Activated CD4-positive, alpha-beta T cell treated with anti-CD3 and anti-CD28 coated beads for 1 hour (primary cell): Measurements from ENCODE around the gene SUSD3.

ENCODE experiments used
- DNase-seq: peaks from one replicate; pipeline ENCODE4 v3.0.0-alpha.2; 2020

SUSD3 gene

DNA sequence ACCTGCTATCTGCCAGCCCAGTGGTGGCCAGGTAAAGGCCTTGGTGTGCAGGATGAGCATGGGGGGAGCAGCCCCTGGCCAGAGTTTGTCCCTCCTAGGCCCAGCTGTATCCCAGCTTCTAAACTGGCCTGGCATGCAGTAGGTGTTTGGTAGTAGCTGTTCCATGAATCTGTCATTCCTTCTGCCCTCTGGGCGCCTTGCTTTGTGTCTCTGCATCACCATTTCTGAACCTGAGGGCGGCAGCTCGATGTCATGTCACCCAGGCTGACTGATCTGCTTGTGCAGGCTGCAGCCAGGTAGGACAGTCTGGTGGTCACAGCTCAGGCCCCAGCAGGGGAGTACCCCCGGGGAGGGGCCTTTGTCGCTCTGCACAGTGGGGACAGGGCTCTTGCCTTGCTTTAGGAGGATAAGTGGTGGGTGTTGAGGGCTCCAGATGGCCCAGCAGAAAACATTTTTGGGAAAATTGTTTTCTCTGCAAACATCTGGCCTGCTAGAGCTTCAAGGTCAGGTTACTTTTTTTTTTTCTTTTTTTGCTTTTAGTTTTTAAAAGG, 4.6 kb upstream of the SUSD3 start:
- DNase-seq: no peak

DNA sequence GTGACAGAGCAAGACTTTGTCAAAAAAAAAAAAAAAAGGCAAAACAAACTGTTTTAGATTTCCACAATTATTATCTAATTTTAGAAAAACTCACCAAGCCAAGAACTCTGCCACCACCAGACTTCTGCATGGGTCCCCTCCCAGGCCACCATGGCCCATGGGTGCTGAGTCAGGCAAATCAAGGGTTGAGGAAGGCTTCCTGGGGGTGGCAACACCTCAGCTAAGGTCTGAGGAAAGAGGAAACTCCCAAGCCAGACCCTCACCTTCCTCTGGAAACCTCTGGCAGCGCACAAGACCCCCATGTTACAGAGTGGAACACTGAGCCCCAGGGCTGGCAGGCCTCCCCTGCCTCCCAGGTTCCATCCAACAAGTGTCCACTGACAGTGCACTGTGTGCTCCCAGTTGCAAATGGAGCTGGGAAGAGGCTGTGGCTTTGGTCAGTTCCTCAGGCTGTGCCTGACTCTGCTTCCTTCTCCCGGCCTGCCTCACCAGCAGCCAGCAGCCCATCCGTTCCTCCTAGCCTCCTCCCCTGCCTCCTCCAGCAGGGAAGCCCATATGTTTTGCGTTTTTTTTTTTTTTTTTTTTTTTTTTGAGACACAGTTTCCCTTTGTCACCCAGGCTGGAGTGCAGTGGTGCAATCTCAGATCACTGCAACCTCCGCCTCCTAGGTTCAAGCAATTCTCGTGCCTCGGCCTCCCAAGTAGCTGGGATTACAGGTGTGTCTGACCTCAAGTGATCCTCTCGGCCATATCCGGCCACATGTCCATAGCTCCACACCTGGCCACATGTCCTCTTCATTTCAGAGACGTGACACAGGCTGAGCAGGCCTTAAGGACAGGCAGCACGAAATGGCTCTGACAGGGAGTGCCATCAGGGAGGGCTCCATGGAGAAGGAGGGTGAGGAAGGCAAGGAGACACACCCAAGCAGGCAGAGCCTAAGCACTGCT, 3.5 kb upstream of the SUSD3 start:
- DNase-seq: no peak

DNA sequence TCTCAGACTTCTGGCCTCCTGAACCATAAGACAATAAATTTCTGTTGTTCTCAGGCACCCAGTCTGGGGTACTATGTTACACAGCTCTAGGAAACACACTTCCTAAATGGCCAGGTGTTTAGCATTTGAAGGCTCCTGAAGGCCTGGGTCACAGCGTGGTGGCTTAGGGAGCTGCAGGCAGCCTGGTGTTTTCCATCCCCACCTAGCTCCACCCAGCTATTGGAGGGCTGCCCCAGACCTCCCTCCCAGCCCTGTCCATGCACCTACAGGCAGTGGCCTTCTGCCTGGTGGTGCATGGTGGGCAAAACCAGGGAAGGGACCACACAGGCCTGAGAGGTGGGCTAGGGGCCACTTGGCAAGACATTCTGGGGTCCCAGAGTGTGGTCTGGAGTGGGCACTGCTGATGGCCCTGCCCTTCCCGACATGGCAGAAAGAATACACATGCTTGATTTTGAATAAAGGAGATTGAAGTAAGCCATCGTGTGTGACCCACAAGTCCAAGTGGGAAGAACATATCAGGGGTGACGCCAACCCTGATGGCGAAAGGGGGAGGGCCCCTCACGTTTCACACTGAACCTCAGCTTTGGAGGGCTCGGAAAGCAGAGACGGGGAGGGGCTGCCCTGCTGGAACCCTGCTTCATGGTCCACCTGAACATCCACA, 1.3 kb upstream of the SUSD3 start:
- DNase-seq: no peak

- DNase-seq: no peak
These were observed 672 bp upstream of the SUSD3 start for GRCh38 chr9:93057703-93058354.

- DNase-seq: no peak
These were observed 662 bp downstream of the SUSD3 start for GRCh38 chr9:93059011-93059714.

DNA sequence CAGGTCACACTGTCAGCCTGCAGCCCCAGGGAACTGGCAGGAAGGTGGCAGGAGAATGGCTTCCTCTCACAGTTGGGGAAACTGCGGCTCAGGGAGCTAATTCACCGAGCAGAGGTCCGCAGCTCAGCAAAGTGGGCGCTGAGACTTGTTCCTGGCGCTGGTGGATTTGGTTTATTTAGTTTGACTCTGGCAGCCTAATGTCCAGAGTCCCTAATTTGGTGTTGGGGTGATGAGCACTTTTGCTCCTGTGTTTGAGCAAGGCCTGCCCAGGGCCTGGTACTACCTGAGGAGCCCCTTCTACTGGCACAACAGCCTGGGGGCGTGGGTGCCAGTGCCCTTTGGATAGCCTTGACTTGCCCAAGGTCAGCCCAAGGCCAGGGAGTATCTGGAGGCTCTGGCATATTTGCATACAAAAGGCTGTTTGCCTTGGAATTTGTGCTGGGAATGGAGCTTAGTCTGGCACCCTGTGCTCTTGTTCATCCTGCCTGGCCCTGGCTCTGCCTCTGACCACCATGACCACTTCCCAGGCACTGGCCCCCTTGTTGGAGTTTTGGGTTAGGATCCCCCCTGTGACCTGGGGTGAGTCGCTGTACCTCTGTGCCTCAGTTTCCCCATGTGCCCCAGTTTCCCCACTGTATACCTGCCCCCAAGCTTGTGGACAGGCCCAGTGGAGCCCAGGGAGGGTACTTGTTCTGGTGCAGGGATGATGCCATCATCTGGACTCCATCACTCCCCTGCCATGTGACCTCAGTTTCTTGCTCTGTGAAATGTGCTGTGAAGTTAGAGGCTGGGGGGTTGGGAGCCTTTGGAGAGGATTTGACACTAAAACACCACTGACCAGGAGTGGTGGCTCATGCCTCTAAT, 1.4 kb downstream of the SUSD3 start:
- DNase-seq: no peak

DNA sequence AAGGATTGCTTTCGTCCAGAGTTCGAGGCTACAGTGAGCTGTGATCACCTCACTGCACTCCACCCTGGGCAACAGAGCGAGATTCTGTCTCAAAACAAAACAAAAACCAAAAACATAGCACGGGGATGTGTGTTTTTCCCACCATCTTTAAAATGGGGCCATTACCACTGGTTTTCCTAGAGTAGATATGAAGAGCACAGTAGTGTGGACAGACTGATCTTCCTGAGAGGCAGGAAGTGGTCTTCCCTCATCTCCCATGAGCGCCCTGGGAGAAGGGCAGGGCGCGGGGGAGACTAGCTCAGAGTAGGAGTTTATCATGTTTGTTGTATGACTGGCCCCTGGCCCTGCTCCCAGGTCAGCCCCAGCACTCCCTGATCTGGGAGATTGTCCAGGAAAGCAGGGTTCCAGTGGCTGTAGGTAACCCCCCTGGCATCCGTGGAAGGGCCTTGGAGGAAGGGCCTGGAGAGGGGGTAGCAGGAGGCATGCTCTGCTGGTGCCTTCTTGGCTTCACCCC, 2.3 kb downstream of the SUSD3 start:
- no peak for DNase-seq

GRCh38 chr9:93061260-93061751, 2.8 kb downstream of the SUSD3 start:
- no peak for DNase-seq

DNA sequence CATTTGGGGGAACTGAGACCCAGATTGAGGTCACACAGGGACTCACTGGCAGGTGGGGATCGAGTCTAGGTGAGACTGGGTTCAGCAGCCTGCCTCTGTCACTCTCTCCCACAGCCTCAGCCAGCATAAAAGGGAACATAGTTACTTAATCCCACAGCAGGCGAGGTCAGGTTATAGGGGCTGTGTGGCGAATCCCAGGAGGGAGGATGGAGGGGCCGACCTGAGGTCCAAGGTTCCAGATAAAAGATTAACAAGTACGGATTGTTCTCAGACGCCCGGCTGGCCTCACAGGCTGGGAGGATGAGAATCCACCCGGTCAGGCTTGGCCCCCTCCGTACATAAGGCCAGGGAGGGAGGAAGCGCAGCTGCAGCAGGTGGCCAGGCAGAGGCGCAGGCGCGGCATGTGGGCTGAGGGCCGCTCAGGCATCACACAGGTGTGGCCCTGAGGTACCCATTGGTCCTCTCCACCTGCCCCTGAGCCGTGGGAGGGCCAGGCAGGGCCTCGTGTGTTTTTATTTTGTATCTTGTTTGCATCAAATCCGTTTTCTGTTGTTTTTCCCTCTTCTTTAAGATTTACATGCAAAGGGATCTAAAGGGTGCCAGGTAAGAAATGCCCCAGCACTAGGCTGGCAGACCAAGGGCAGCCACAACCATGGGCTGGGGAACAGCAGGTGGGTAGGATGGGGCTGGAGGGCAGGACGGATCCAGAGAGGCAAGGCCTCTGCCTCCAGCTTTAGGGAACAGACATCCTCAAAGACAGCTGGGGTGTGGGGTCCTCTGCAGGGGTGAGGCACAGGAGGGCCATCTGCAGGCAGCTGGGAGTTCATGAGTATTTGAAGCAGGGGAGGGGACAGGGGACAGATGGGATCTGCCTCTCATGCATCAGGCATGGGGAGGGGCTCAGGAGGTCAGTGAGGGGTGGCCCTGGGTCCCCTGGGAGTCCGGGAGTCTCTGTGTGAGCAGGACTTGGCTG, 3.6 kb downstream of the SUSD3 start:
- DNase-seq: no peak

- peak; percentile 75 for DNase-seq
These were observed 6.1 kb downstream of the SUSD3 start for GRCh38 chr9:93064392-93065134.

DNA sequence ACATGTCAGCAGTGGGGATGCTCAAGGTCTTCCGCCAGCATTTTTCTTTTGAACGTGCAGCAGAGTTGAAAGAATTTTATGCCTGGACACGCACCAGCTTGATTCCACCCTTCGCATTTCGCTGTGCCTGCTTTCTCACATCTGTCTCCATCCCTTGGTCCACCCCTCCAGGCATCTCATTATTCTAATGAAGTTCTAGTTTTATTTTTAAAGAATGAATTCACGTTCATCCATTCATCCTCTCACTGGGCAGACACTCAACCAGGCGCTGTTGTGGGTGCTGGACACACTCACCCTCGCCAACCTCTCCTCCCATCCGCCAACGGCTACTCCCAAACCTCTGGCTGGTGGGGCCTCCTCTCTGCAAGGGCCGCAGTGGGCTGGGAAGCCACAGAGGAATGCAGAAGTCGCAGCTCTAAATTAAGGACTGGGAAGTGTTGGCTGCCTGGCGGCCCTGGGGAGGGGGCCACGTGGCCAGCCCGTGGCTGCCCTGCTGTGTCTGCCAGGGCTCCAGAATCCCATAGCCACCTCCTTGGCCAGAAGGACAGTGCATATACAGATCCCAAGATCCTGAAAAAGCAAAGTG, 6.7 kb downstream of the SUSD3 start:
- DNase-seq: no peak

- no peak for DNase-seq
These were observed 8.6 kb downstream of the SUSD3 start for GRCh38 chr9:93066978-93067603.

DNA sequence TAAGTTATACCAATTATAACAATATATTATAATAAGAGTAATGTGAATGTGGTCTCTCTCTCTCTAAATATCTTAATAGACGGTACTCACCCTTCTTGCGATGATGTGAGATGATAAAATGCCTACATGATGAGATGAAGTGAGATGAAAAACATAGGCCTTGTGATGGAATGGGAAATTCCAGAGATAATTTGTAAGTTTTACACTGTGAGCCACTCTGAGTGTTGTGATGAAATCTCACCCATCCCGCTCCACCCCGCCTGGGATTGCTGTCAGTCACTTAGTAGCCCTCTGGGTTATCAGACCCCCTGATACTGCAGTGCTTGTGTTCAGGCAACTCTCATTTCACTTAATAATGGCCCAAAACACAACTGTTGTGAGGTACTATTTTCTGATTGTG, 10.5 kb downstream of the SUSD3 start:
- DNase-seq: no peak

GRCh38 chr9:93071464-93071863, 13.0 kb downstream of the SUSD3 start:
- DNase-seq: no peak

- DNase-seq: no peak
These were observed 13.9 kb downstream of the SUSD3 start for GRCh38 chr9:93072383-93072795.

DNA sequence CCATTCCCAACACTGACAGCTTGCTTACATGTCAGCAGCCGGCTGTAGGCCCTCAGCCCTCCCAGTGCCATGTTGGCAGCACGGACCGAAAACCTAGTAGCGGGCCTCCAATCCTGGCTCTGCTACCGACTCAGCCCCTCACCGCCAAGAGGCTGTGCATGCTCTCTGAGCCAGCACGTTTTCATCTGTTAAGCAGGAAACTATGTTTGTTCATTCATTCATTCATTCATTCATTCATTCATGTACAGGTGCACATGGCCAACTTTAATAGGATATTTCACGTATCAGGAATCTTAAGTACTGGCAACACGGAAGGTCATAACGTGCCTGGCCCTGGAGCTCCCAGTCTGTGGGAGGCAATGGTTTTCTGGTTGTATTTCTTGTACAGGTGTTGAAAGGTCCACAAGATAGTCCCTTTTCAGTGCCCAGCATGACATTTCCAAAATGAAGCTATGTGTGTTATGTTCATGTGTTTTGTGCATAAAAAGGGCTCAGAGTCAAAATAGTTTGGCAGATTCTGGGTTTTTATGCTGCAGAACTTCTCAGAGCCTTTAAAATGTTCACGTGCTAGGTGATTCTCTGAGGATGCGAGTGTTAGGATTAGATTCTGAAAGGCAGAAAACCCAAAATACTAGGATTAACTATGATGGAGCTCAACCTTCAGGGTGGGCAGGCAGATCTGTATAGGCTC, 17.7 kb downstream of the SUSD3 start:
- no peak for DNase-seq

GRCh38 chr9:93076792-93077128, 18.3 kb downstream of the SUSD3 start:
- DNase-seq: no peak

- no peak for DNase-seq
These were observed 18.9 kb downstream of the SUSD3 start for GRCh38 chr9:93077367-93077766.
